ENCODE measurements around the gene RPRD1A.

- TF ChIP-seq CTCF (conservative IDR thresholded peaks at IDR 0.05; ENCODE audit: low read depth, low read length) (no peak), EZH2 (IDR thresholded peaks at IDR 0.05; ENCODE audit: borderline replicate concordance, low read depth, low read length, poor library complexity, severe bottlenecking) (no peak)
Observed at GRCh38 chr18:35949090-35949489, 118.3 kb downstream of the RPRD1A start.

Measured in A673 (cell line).